ENCODE data around the gene AFF1. TPM values are rescaled to one million over a fixed set of nuclear protein-coding genes. Genes with fewer than 3 reads are reported as not detected.

The AFF1 gene
- total and polyA plus RNA-seq, 2 of the 4 experiments (the other 2 are of a cell fraction) = 7.0 to 9.6 TPM

DNA sequence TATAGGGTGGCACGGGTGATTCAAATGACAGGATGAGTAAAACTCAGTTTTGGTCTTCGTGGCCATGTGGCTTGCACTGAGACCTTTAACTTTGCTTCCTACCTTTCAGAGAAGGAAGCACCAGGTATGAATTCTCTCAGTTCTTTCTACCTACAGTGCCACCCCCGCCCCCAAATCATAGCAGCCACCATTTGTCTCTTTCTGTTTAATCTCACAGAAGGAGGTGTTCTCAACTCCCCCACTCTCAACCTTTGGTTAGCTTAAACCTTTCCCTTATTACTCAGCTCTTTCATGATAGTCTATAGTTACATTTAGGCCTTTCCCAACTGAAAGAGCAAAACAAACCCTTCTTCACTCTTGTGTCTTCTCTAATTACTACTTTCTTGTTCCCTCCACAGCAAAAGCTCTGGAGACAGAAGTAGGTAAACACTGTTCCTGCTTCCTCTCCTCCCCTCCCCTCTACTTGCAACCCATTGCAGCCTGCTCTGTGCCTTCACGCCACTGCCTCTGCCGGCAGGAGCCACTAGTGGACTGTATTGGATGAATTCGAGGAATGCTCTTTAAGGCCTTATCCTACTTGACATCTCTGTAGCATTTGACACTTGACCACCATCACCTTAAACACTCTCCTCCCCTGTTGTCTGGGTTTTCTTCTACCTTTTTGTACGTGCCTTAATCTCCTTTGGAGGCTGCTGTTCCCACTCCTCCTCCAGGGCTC, 123.7 kb downstream of the AFF1 start:
- ATAC-seq (ENCODE audit: low read depth) = peak; percentile 16; the same call in 1 of the 2 replicates
- POLR2A ChIA-PET (ENCODE audit: unreplicated experiment) = no interaction called here
- no peak for DNase-seq

More for the DNA sequence above, 123.7 kb downstream of the AFF1 start:
- Histone ChIP-seq H3K18ac (ENCODE audit: low read depth, low read length) (no peak overlapping the region), H2BK120ac (ENCODE audit: low read depth, low read length) (no peak overlapping the region), H3K79me1 (ENCODE audit: low read depth in 1 of 2, low read length in 2 of 2) (peaks cover 25 to 50% of the 10 kb centered on the region in 2 experiments), H3K9ac (ENCODE audit: low read depth, low read length) (no peak overlapping the region), H4K20me1 (ENCODE audit: insufficient read depth, low read length) (peaks cover 24% of the 10 kb centered on the region), H3K4me1 (ENCODE audit: control insufficient read depth, insufficient read depth, low read length) (peaks cover 14% of the 10 kb centered on the region), H3K23ac (ENCODE audit: low read depth, low read length) (0 out of 2 replicates have a peak overlapping the region, but pooled peaks have one; percentile 25), H2AFZ (replicated peaks; ENCODE audit: low read length, poor library complexity) (no peak overlapping the region), H3K9me3 (ENCODE audit: control insufficient read depth, insufficient read depth, low read length) (no peaks in the 10 kb centered on the region), H3K27ac (ENCODE audit: insufficient read depth, low read length) (peak overlapping the region; percentile 10; the same call in 1 of the 2 replicates), H3K56ac (ENCODE audit: extremely low read depth, insufficient read depth, low read length) (no peak overlapping the region), H2AK9ac (replicated peaks; ENCODE audit: low read depth, low read length, poor library complexity) (no peak overlapping the region), H2AK5ac (ENCODE audit: low read depth, low read length) (peak overlapping the region; percentile 7; the same call in 1 of the 2 replicates), H4K91ac (ENCODE audit: insufficient read depth, low read depth, low read length) (no peak overlapping the region), H2BK20ac (ENCODE audit: low read depth, low read length) (no peak overlapping the region), H2BK5ac (ENCODE audit: low read depth, low read length, poor library complexity, severe bottlenecking) (no peak overlapping the region), H3K4ac (ENCODE audit: low read depth, low read length) (peak overlapping the region; percentile 9; the same call in 1 of the 2 replicates), H4K8ac (ENCODE audit: low read depth in 2 of 2, low read length in 2 of 2) (0 out of 4 replicates have a peak overlapping the region, but pooled peaks of 1 of the 2 experiments have one; percentile 8), H3K9me1 (ENCODE audit: insufficient read depth, low read length) (peaks cover 21% of the 10 kb centered on the region), H3K4me3 (ENCODE audit: insufficient read depth, low read depth, low read length) (no peak overlapping the region), H4K5ac (ENCODE audit: low read depth, low read length) (no peak overlapping the region), H3K36me3 (ENCODE audit: control insufficient read depth, insufficient read depth, low read length) (no peaks in the 10 kb centered on the region; the same call in 1 of the 2 replicates), H3K4me2 (ENCODE audit: low read depth, low read length) (no peak overlapping the region; the same call in 1 of the 2 replicates), H3K27me3 (ENCODE audit: control insufficient read depth, insufficient read depth, low read length) (no peaks in the 10 kb centered on the region), H2BK15ac (ENCODE audit: low read depth, low read length) (peak overlapping the region; percentile 32; the same call in 1 of the 3 replicates), H3K14ac (replicated peaks; ENCODE audit: low read depth, low read length) (0 out of 2 replicates have a peak overlapping the region, but pooled peaks have one; percentile 17)
- CTCF ChIA-PET = no interaction called here
- intact Hi-C loops (cut with micrococcal nuclease) (loop anchor here (5.0 kb wide), 1 partner anchor 46 kb away; no protein-coding TSS in a partner anchor), in situ Hi-C loops (cut with MboI; ENCODE audit: low sequenced_read_pairs) (no loop called here), dilution Hi-C loops (cut with HindIII; ENCODE audit: low sequenced_read_pairs, unreplicated experiment) (no loop called here)
- no TSS peak for BruUV-seq (replicated peaks)
- TF ChIP-seq MAZ (IDR thresholded peaks at IDR 0.05; ENCODE audit: borderline replicate concordance, low read depth, low read length) = no peak
- TF ChIP-seq CHD1 (IDR thresholded peaks at IDR 0.05; ENCODE audit: low read depth, low read length) = no peak
- no peak for TF ChIP-seq NFE2L2 (IDR thresholded peaks at IDR 0.05; ENCODE audit: low read depth, low read length)
- TF ChIP-seq MAFK (IDR thresholded peaks at IDR 0.05; ENCODE audit: low read depth, low read length) = no peak
- TF ChIP-seq, protein P1, sequence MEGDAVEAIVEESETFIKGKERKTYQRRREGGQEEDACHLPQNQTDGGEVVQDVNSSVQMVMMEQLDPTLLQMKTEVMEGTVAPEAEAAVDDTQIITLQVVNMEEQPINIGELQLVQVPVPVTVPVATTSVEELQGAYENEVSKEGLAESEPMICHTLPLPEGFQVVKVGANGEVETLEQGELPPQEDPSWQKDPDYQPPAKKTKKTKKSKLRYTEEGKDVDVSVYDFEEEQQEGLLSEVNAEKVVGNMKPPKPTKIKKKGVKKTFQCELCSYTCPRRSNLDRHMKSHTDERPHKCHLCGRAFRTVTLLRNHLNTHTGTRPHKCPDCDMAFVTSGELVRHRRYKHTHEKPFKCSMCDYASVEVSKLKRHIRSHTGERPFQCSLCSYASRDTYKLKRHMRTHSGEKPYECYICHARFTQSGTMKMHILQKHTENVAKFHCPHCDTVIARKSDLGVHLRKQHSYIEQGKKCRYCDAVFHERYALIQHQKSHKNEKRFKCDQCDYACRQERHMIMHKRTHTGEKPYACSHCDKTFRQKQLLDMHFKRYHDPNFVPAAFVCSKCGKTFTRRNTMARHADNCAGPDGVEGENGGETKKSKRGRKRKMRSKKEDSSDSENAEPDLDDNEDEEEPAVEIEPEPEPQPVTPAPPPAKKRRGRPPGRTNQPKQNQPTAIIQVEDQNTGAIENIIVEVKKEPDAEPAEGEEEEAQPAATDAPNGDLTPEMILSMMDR (conservative IDR thresholded peaks at IDR 0.05; ENCODE audit: low read depth, low read length) = 0 out of 2 replicates have a peak, but pooled peaks have one; percentile 17
- TF ChIP-seq RAD21 (IDR thresholded peaks at IDR 0.05; ENCODE audit: low read length) = no peak
- TF ChIP-seq SMC3 (IDR thresholded peaks at IDR 0.05; ENCODE audit: low read depth, low read length) = no peak
- TF ChIP-seq FOS (IDR thresholded peaks at IDR 0.05; ENCODE audit: low read depth, low read length) = peak; percentile 48; the same call in 1 of the 2 replicates
- TF ChIP-seq, protein P2, sequence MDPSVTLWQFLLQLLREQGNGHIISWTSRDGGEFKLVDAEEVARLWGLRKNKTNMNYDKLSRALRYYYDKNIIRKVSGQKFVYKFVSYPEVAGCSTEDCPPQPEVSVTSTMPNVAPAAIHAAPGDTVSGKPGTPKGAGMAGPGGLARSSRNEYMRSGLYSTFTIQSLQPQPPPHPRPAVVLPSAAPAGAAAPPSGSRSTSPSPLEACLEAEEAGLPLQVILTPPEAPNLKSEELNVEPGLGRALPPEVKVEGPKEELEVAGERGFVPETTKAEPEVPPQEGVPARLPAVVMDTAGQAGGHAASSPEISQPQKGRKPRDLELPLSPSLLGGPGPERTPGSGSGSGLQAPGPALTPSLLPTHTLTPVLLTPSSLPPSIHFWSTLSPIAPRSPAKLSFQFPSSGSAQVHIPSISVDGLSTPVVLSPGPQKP (IDR thresholded peaks at IDR 0.05; ENCODE audit: borderline replicate concordance, low read depth, low read length) = no peak
- 90% methylated on average over 1 of the region's 7 CpGs; no CpG with 5 or more reads in 1 of the 2 experiments for WGBS, 2 experiments (ENCODE audit: extremely low coverage in 2 of 2, insufficient read length in 1 of 2)

Data from IMR-90 (cell line).